ENCODE measurements around the gene PRSS21. TPM values are rescaled to one million over a fixed set of nuclear protein-coding genes. Genes with fewer than 3 reads are reported as not detected.

The PRSS21 gene
- total RNA-seq, 3 donors from 2014 or later: 0.51 to 4.1 (median 0.58) TPM

DNA sequence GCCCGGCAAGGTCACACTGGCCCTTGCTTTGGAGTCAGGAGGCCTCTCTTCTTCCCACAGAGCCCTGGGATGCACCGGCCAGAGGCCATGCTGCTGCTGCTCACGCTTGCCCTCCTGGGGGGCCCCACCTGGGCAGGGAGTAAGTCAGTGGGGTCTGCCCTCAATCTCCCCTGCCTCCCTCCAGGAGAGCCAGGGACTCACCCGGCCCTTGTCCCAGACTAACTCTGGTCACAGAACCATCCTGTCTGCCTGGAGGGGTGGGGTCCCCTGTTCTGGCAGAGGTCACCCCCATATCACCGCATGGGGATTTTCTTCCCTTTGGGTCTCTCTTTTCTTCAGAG, 13.3 kb downstream of the PRSS21 start:
- H3K4me1 ChIP-seq (ENCODE audit: low read depth): peaks cover 13% of the 10 kb centered on the region
- H3K36me3 ChIP-seq (ENCODE audit: low read depth): no peaks in the 10 kb centered on the region
- intact Hi-C loops (cut with DNase I, micrococcal nuclease): no loop called here
- ATAC-seq: no peak
- H3K9me3 ChIP-seq: no peaks in the 10 kb centered on the region
- TF ChIP-seq, protein P1, sequence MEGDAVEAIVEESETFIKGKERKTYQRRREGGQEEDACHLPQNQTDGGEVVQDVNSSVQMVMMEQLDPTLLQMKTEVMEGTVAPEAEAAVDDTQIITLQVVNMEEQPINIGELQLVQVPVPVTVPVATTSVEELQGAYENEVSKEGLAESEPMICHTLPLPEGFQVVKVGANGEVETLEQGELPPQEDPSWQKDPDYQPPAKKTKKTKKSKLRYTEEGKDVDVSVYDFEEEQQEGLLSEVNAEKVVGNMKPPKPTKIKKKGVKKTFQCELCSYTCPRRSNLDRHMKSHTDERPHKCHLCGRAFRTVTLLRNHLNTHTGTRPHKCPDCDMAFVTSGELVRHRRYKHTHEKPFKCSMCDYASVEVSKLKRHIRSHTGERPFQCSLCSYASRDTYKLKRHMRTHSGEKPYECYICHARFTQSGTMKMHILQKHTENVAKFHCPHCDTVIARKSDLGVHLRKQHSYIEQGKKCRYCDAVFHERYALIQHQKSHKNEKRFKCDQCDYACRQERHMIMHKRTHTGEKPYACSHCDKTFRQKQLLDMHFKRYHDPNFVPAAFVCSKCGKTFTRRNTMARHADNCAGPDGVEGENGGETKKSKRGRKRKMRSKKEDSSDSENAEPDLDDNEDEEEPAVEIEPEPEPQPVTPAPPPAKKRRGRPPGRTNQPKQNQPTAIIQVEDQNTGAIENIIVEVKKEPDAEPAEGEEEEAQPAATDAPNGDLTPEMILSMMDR (IDR thresholded peaks at IDR 0.05): no peak
- DNase-seq: no peak
- no peak overlapping the region for H3K4me3 ChIP-seq

DNA sequence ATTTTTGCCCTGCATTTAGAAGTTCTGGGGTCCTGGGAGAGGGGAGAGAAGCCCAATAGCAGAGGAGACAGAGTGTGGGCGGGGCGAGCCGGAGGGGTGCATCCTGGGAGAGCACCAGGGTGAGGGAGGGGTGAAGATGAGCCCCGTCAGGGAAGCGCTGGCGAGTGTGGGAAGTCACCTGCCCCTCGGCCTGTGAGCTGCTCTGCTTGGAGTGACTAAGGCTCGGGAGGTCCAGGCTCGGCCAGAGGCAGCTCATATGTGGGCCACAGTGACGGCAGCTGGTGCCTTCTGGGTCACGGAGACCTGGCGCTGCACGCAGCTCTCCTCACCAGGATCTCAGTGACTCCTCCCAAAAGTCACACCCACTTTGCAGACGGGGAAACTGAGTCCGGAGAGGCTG, 14.2 kb downstream of the PRSS21 start:
- no peak overlapping the region for H3K4me3 ChIP-seq
- DNase-seq (peak in 1 of 3 donors; percentile 22), ATAC-seq (no peak)
- peaks cover 13% of the 10 kb centered on the region for H3K4me1 ChIP-seq (ENCODE audit: low read depth)
- intact Hi-C loops (cut with DNase I, micrococcal nuclease): no loop called here
- no peaks in the 10 kb centered on the region for H3K9me3 ChIP-seq
- TF ChIP-seq, protein P1 (IDR thresholded peaks at IDR 0.05): no peak
- no peaks in the 10 kb centered on the region for H3K36me3 ChIP-seq (ENCODE audit: low read depth)

DNA sequence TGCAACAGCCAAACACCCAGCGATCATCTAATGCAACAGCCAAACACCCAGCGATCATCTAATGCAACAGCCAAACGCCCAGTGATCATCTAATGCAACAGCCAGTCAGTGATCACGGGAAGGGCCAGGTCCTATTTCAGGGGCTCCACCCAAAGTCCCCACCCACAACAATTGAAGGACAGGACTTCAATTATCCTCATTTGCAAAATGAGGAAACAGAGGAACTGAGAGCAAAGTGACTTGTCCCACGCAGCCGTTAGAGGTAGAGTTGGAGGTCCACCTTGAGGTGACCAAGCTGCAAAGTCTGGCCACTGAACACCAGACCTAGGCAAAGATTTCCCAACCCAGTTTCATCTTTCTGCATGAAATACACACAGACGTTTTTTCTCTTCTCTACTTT, 16.7 kb downstream of the PRSS21 start:
- H3K36me3 ChIP-seq (ENCODE audit: low read depth): no peaks in the 10 kb centered on the region
- intact Hi-C loops (cut with DNase I, micrococcal nuclease): no loop called here
- TF ChIP-seq, protein P1 (IDR thresholded peaks at IDR 0.05): no peak
- no peak for ATAC-seq
- H3K9me3 ChIP-seq: no peaks in the 10 kb centered on the region
- H3K4me3 ChIP-seq: no peak overlapping the region
- DNase-seq: no peak
- H3K4me1 ChIP-seq (ENCODE audit: low read depth): peaks cover 13% of the 10 kb centered on the region

DNA sequence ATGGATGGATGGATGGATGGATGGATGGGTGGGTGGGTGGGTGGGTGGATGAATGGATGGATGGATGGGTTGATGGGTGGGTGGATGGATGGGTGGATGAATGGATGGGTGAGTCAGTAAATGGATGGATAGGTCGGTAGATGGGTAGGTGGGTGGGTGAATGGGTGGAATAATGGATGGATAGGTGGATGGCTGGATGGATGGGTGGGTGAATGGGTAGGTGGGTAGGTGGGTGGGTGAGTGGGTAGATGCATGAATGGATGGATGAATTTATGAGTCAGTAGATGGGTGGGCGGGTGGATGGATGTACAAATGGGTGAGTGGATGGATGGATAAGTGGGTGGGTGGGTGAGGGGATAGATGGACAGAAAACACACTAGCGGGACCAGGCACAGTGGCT, 17.9 kb downstream of the PRSS21 start:
- Histone ChIP-seq H3K4me3 (no peak overlapping the region), H3K36me3 (ENCODE audit: low read depth) (no peaks in the 10 kb centered on the region), H3K9me3 (no peaks in the 10 kb centered on the region), H3K4me1 (ENCODE audit: low read depth) (peaks cover 4% of the 10 kb centered on the region)
- ATAC-seq (no peak), DNase-seq (no peak)
- TF ChIP-seq, protein P1 (IDR thresholded peaks at IDR 0.05): no peak
- intact Hi-C loops (cut with DNase I, micrococcal nuclease): no loop called here

DNA sequence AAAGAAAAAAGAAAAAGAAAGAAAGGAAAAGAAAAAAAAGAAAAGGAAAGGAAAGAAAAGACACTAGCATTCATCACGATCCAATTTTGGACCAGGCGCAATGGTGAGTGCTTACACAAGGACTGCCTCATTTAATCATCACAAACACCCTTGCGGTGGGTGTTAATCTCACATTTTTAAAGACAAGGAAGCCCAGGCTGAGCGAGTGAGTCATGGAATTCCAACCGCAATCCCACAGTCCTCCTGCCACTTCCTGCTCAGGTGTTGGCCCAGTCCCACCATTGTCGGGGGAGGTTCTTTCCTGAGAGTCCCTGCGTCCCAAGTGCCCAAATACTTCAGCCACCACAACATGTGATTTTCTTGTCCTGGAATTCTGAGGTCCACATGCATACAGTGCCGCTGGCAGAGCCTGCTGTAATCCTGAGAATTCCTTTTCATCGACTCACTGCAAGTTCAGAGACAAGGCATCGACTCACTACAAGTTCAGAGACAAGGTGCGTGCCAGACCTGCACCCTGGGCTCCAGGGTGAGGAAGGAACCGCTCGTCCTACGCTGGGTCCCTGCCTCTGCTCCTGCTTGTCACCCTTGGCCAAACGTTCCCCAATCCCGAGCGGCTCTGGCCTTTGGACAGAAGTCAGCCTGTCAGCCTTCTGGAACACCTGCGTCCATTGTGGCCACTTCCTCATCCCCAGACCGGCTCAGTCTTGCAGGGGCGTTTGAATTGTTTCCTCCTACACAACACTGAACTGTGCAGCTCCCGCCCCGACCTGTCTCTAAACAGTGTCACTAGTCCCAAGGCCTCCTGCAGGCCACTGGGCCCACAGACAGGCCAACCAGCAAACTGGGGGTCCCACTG, 18.8 kb downstream of the PRSS21 start:
- intact Hi-C loops (cut with DNase I, micrococcal nuclease): no loop called here
- H3K36me3 ChIP-seq (ENCODE audit: low read depth): no peaks in the 10 kb centered on the region
- TF ChIP-seq, protein P1 (IDR thresholded peaks at IDR 0.05): no peak
- H3K9me3 ChIP-seq: no peaks in the 10 kb centered on the region
- ATAC-seq (peak; percentile 90), DNase-seq (peak in 1 of 3 donors; percentile 38)
- H3K4me1 ChIP-seq (ENCODE audit: low read depth): no peaks in the 10 kb centered on the region
- no peak overlapping the region for H3K4me3 ChIP-seq

All from mucosa of descending colon (tissue), 3 donors.